ENCODE data around the gene GRID1.

GRCh38 chr10:85598646-85599045 lies 767.9 kb downstream of the GRID1 start:
- TF ChIP-seq, protein P1, sequence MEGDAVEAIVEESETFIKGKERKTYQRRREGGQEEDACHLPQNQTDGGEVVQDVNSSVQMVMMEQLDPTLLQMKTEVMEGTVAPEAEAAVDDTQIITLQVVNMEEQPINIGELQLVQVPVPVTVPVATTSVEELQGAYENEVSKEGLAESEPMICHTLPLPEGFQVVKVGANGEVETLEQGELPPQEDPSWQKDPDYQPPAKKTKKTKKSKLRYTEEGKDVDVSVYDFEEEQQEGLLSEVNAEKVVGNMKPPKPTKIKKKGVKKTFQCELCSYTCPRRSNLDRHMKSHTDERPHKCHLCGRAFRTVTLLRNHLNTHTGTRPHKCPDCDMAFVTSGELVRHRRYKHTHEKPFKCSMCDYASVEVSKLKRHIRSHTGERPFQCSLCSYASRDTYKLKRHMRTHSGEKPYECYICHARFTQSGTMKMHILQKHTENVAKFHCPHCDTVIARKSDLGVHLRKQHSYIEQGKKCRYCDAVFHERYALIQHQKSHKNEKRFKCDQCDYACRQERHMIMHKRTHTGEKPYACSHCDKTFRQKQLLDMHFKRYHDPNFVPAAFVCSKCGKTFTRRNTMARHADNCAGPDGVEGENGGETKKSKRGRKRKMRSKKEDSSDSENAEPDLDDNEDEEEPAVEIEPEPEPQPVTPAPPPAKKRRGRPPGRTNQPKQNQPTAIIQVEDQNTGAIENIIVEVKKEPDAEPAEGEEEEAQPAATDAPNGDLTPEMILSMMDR (IDR thresholded peaks at IDR 0.05) = no peak
- TF ChIP-seq POLR2A (IDR thresholded peaks at IDR 0.05) = no peak
